TTC549 (cell line): Measurements from ENCODE around the gene KLHDC4.
"Not testable (repeated sequence)": the region's sequence is repeated elsewhere in the genome, so short reads cannot be mapped to it uniquely, and the experiment has no call there.

ENCODE experiments used
- FAIRE-seq: peaks from 2 replicates; lab custom pipeline; 2012; peaks lifted over from hg19 to GRCh38; lab: Jason Lieb, UNC

The KLHDC4 gene

DNA sequence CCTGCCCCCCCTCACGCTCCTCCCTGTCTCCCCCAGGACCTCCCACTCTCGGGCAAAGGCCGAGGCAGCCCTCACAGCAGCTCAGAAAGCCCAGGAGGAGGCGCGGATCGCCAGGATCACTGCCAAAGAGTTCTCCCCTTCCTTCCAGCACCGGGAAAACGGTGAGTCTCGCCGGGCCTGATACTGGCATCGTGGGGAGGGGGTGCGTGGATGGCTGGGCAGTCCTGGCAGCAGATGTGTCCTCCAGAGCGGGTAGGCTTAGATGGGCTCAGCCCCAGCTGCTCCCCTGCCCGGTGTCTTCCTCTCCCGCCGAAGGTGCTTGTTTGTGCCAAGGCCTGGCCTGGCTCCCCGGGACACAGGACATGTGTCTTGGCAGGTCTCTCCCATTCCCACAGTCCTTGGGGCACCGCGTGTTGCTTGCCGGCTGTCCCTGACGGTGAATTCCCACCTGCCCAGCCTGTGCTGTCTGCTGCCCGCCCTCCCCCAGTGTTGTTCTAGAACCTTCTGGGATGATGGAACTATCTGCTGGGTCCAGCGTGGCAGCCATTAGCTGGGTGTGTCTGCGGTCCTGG lies 81.6 kb downstream of the KLHDC4 start:
- no peak for FAIRE-seq

DNA sequence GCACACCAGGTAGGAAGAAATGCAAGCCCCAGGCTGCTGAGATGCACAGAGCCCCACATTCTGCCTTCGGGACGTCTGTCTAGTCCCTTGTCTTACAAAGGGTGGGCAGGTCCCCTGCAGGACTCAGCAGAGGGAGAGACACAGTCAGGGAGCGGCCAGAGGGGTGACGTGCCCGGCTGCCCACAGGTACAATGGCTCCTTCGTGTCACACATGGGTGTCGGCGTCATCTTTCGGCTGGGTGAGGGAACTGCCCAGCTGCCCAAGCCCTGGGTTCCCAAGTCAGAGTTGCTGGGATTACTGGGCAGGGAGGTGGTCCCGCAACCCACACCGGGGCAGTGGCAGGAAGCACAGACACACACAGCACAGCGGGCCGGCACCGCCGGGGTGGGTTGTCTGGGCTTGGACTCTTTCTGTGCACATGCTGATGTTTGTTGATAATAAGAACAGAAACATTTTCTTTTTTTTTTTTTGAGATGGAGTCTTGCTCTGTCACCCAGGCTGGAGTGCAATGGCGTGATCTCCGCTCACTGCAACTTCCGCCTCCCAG lies 82.9 kb downstream of the KLHDC4 start:
- FAIRE-seq: no peak

DNA sequence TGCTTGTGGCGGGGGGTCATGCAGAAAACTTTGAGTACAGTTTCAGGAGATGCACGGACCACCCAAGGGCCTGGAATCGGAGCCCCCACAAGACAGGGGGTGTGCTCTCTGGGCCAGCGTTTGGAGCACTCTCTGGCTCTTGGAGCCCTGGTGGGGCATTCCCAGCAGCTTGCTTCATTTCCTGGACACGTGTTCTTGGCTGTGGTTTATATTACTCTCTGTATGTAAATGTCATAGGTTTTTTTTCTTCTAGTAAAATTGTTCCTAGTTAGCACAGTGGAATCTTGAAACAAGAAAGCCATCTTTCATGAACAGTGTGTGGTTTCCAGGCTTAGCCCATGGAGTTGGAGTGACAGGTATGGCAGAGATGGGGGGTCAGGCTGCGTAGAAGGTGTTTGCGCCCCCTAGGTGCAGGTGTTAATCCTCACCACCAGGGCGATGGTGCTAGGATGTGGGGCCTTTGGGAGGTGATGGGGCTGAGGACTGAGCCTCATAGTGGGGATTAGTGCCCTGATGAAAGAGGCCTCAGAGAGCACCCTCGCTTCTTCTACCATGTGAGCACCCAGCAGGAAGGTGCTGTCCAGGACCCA lies 83.7 kb downstream of the KLHDC4 start:
- no peak for FAIRE-seq

DNA sequence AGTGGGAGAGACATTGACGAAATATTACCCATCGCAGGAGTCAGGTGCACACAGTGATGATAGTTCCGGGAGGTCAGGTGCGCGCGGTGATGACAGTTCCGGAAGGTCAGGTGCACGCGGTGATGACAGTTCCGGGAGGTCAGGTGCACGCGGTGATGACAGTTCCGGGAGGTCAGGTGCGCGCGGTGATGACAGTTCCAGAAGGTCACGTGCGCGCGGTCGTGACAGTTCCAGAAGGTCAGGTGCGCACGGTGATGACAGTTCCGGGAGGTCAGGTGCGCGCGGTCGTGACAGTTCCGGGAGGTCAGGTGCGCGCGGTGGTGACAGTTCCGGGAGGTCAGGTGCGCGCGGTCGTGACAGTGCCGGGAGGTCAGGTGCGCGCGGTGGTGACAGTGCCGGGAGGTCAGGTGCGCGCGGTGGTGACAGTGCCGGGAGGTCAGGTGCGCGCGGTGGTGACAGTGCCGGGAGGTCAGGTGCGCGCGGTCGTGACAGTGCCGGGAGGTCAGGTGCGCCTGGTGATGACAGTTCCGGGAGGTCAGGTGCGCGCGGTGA lies 84.7 kb downstream of the KLHDC4 start:
- FAIRE-seq: not testable (repeated sequence)

DNA sequence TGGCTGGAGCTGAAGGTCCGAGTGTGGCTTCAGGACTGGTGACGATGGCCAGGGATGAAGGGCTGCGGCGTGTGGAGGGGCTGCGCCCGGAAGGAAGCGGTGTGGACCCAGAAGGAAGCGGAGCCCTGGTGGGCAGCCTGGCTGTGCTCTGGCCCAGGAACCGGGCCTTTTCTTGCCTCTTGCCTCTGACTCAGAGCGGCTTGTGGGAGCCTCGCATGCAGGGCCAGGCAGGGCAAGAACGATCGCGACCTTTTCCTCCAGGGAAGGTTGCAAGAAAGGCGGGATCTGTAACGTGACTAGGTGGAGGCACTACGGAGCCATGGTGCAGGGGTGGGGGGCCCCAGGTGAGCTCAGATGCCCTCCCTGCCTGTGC lies 85.5 kb downstream of the KLHDC4 start:
- FAIRE-seq: no peak

DNA sequence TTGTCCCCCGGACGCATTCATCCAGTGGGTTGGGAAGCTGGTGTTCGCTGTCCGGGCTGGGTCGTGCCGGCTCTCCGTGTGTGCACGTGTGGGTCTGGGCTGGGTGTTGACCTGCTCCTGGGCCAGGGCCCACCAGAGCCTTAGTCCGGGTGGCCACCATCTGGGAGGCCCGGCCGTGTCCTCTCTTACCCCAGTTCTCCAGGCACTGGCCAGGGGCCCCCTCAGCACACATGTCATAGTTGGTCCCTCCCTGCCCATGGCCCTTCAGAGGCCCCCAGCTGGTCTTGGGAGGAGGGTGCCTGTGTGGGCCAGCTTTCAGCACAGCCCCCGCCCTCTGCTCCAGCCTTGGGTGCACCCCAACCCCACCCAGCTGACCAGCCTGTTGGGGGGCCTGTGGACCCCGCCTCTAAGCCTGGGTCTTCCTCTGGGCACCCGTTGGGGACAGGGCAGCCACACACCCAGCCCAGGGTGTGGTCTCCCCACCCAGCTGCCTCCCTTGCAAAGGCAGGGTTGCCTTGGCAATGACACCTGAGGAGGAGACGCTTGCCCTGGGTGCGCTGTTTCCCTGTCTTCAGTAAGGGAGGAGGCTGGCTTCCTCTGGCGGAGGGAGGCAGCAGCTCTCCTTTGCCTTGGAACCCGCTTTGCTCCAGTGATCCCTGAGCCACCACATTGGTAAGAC lies 86.1 kb downstream of the KLHDC4 start:
- FAIRE-seq: no peak

DNA sequence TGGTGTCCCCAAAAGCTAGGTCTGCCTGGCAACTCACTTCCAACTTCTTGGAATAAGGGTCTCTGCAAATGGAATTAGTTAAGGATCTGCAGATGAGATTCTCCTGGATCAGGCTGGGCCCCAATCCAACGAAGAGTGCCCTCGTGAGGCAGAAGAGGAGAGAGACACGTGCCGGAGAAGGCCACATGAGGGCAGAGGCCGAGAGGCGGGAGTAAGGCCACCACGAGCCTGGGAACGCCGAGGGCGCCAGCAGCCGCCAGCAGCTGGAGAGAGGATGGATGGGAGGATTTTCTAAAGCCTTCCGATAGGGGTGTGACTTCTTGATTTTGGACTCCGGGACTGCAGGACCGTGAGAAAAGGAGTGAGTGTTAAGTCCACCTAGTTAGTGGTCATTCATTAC lies 87.2 kb downstream of the KLHDC4 start:
- FAIRE-seq: no peak

DNA sequence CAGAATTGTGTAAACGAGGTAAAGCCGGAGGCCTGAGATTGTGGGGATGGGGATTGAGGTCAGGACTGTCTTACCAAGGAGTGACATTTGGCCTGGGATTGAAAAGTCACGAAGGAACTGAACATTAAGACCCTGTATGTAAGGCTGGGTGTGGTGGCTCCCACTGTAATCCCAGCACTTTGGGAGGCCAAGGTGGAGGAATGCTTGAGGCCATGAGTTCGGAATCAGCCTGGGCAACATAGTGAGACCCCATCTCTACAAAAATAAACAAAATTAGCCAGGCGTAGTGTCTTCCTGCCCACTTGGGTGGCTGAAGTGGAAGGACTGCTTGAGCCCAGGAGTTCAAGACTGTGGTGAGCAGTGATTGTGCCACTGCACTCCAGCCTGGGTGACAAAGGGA lies 88.0 kb downstream of the KLHDC4 start:
- FAIRE-seq: no peak

DNA sequence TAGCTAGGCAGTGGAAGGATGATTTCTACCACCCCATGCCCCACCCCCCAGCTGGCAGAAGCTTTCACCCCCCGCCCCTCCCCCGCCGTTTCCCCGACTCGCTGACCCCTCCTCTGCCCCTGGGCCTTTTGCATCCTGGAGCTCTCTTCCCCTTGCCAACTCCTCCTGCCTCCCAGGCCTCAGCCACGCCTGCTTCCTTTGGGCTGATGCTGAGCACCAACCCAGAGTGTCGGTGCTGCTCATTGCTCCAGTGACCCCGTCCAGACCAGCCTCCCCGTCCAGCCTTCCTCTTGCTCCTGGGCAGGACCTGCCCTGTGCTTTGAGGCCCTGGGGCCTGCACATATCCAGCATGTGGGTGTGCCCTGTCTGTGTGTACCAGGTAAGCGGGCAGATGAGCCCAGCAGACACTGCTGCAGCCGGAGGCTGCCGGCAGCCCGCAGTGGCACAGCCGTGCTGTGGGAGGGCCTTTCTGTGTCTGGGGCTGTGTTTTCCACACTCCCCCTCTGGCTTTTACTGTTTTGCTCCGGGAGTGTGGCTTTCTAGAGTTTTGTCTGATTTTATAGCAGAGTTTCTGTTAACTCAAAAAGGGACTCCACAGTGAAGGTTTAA lies 90.6 kb downstream of the KLHDC4 start:
- FAIRE-seq: no peak

DNA sequence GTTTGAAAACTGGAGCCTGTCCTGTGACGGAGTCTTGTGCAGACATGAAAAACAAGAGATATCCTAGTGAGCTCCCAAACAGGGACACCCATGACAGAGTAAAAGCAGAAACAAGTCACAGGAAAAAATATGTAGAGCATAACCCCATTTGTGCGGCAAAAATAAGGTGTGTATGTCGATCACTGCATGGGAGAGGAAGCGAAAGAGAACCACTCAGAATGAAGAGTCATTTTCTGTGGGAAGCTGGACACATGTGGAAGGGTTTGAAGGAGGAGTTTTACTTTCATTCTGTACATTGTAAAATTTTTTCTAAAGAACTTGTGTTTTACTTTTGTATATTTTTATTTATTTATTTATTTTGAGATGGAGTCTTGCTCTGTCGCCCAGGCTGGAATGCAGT lies 91.4 kb downstream of the KLHDC4 start:
- no peak for FAIRE-seq

DNA sequence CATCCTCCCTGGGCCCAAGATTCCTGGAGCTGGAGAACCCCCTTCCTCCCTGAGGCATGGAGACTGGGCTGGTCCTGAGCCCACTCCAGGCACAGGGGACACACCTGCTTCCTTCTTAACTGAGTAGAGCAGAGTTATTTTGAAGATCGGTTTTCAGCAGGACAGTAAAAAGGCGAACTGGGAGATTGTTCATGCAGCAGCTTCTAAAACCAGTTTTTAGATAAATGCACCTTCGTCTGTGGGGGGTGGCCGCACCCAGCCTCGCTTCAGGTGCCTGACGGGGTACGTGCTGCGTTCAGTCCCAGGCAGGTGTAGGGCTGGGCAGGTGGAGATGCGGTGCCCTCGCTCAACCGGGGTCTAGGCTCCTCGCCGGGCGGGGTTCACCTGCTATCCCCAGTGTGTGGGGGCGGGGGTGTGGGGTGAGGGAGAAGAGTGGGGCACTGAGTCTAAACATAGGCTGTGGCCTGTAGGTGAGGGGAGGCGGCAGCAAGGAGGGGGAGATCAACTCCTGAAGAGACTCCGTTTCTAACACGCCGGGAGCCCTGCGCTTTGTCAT lies 94.0 kb downstream of the KLHDC4 start:
- no peak for FAIRE-seq

DNA sequence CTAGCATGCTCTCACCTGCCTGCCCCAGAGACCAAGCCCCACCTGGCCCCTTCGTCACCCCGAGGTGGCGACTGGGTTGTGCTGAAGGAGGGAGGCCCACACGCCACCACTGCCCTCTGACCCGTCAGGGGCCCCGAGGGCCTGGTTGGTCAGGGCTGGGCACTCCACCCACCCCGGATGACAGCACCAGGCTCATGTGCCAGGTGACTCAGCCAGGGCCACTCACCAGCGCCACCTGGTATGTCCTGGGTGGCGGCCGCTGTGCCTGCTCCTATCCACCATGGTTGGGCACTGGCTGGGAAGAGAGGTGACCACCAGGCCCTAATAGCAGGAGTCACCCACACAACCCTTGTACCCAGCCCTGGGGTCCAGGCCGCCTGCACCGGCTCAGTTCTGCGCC lies 94.6 kb downstream of the KLHDC4 start:
- FAIRE-seq: no peak

DNA sequence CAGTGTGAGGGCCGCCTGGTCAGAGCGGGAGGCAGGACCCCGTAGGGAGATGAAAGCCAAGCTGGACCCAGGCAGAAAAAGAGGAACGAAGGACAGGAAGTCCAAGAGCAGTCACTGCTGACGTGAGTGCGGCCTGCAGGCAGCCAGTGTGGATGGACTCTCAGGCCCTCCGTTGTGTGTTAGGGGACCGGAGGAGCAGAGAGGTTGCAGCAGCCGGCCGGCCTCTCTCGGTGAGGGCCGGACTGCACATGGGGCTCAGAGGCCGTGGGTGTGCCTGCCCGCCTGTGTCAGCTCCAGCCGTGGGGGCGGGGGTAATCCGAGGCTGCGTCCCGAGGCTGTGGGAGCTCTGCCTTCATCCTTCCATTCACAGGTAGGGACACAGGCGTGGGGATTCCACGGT lies 96.1 kb downstream of the KLHDC4 start:
- no peak for FAIRE-seq

DNA sequence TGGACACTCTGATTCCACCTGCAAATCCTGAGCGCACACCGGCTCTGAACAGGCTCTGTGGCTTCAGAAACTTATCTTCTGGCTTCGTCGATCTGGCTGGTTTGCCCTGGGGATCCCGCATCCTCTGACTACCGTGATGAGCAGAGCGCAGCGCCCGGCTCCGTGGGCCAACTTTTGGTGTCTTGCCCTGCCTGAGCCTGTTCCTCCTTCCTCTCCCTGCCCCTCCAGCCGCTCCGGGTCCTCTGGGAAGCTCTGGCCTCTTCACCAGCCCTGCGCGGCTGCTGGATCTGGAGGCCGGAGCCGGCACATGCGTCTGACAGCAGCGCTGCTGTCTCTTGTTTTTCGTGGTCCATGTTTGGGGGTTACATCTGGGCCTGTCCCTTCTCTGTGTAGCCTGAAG lies 97.8 kb downstream of the KLHDC4 start:
- no peak for FAIRE-seq

DNA sequence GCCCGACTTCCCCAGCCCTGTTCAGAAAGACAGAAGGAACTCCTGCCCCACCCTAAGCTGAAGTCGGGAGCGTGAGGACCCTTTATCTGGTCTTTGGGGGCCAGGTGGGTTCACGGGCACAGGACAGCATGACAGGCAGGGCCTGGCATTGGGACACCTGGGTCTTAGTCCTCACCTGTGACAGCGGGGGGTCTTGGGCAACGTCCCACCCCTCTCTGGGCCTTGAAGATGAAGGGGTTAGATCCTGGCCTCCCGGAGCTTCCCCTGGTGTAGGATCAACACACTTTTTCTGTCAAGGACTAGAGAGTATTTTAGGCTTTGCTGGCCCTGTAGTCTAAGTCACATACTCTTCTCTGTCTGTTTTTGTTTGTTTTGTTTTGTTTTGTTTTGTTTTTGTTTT lies 98.3 kb downstream of the KLHDC4 start:
- FAIRE-seq: no peak

DNA sequence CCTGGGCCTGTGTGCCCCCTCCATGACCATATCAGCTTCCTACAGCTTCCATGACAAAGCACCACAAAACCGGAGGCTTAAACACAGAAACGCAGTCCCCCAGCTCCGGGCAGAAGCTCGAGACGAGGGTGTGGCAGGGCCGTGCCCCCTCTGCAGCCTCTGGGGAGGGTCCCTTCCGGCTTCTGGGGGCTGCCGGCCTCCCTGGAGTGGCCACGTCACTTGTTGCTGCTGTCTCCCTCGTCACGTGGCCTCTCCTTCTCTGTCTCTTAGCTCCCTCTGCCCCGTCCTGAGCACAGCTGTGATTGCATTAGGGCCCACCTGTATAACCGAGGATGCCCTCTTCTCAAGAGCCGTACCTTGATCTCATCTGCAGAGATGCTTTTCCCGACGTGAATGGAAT lies 98.9 kb downstream of the KLHDC4 start:
- FAIRE-seq: no peak

DNA sequence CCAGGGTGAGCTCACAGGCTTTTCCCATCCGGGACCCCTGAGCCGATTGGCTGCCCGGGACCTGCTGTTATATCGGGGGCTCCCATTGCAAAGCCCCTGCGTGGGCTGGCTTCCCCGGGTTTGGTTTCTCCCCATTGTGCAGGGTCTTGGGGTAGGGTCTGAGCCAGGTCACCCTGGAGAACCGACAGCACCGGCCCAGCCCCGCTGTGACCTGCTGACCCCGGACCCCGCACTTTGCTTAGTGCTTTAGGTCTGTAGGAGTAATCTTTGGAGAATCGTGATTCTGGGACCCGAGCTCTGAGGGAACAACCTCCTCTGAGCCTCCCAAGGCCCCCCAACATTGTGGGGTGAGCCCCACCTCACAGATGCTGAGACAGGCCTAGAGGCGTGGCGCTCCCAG lies 100.6 kb downstream of the KLHDC4 start:
- FAIRE-seq: no peak

DNA sequence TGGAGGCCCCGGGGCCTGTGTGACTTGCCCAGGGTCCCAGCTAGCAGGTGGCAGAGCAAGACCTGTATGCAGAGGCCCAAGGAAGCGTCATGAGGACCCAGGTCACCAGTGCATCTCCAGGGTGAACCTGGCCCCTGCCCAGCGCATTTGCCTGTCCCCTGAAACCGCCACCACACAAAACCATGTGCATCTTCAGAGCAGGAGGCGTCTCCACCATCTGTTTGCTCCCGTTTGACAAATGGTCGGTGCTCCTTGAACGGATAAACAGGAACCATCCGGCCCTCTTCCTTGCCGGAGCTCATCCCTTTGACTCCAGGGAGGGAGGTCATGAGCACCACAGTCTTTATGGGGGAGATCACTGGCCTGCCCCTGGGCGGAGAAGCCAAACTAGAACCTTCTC lies 101.0 kb downstream of the KLHDC4 start:
- no peak for FAIRE-seq

DNA sequence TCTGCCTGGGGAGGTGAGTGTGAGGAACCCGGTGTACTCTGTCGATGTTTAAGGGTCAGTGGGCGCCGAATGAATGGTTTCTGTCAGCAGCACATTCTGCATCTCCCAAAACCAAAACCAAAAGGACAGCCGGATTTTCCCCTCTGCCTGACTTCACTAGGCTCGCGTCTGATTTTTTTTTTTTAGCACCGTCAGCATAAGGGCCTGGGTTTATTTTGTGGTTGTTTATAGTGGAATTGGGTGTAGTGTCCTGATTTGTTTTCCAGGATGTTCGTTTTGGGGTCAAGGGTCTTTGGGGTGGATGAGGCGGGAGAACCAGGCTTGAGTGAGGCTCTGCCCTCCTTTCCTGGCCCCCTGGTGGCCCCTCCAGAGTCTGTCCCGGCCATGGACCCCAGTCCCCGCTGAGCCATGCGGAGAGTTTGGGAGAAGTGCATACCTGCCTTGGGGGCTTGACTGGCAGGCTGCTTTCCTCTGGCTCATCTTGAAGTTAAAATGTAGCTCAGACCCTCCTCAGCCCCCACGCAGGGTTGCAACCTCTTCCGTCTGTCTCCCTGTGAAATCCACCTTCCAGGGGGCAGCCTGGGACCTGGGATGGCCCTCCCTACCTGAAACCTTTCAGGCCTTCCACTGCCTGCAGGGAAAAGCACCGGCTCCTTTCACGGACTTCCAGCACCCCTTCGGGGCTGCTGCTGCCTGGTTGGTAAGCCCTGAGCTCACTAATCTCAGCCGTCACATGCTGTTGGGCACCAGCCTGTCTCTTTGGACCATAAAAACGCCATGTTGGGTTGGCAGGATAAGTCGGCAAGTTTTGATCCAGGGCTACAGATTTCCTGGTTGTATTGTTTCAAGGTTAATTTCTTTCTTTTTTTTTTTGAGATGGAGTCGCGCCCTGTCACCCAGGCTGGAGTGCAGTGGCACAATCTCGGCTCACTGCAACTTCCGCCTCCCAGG lies 103.3 kb downstream of the KLHDC4 start:
- no peak for FAIRE-seq

DNA sequence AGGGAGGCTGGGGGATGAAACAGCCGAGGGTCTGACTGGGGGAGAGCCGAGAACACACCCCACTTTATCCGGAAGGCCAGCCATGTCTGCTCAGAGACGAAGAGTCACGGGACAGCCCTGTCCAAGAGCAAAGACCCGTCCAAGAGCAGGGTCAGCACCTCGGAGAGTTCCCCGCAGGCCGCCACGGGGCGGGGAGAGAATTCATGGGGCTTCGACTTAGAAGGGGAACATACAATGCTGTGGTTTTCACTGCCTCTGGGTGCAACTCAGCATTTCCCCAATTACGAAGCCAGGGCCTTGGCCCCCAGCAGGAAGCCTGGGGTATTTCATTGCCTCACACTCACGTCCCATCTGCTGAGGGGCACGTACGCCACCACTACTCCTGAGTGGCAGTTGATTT lies 104.2 kb downstream of the KLHDC4 start:
- no peak for FAIRE-seq

DNA sequence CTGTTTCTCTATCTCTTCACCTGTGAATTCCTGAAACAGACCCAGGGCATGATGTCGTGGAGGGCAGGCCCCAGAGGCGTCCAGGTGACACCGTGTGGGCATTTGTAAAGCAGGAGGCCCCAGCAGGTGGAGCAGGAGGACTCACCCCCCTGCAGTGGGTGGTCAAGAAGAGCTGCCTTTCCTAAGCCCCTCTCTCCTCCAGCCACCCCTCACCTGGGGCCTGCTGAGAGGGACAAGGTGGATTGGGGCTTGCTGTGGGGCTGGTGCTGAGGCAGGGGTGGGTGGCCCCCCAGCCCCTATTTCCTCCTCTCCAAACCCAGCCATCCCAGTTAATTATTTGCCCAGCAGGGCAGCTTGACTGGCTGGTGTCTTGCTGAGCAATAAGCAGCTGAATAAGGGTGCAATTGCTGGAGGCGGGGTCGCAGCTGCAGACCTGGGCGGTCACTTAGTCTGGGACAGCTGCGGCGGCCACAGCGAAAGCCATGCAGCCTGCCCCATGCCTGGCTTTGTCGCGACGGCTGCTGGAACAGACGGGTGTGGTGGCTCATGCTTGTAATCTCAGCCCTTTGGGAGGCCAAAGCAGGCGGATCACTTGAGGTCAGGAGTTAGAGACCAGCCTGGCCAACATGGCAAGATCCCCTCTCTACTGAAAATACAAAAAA lies 107.1 kb downstream of the KLHDC4 start:
- no peak for FAIRE-seq
